H1 (cell line): ENCODE data around the gene MDFIC. TPM values are rescaled to one million over a fixed set of nuclear protein-coding genes. Genes with fewer than 3 reads are reported as not detected.

Experiments used
- CTCF ChIA-PET: fragments of 300-600 bp; sonication (Branson Sonifier 250); formaldehyde crosslinking; loops from one replicate; lab custom pipeline; 2021; ENCODE audit not compliant: partially characterized antibody; lab: Charles Lee
- POLR2A ChIA-PET: fragments of 300-600 bp; sonication (Branson Sonifier 250); formaldehyde crosslinking; loops from one replicate; lab custom pipeline; 2021; ENCODE audit warnings: inconsistent platforms; ENCODE audit not compliant: partially characterized antibody; lab: Charles Lee
- DNase-seq, 2 experiments: peaks; one replicate each; pipeline versions ENCODE4 v3.0.0 to v3.0.0-alpha.2; 2010 to 2022; ENCODE audit warnings: low spot score in 2 of 2, low read depth in 1 of 2, mixed read lengths in 1 of 2
- FAIRE-seq: peaks from 2 replicates; lab custom pipeline; 2011; peaks lifted over from hg19 to GRCh38; lab: Jason Lieb, UNC
- H2AFZ ChIP-seq: 2 replicates; pipeline ENCODE4 v1.8.1; 2012; ENCODE audit warnings: low read length, inconsistent platforms
- H2AK5ac ChIP-seq: 2 replicates; pipeline ENCODE4 v1.6.1; 2013; ENCODE audit warnings: low read depth, low read length
- H2BK120ac ChIP-seq: replicated peaks from 2 replicates; pipeline ENCODE3; 2013; ENCODE audit warnings: low read depth, low read length, inconsistent platforms
- H2BK12ac ChIP-seq: 2 replicates; pipeline ENCODE4 v1.6.1; 2013; ENCODE audit warnings: low read depth, low read length
- H2BK15ac ChIP-seq: 2 replicates; pipeline ENCODE4 v1.6.1; 2013; ENCODE audit warnings: low read length
- H2BK20ac ChIP-seq: 2 replicates; pipeline ENCODE4 v1.6.1; 2013; ENCODE audit warnings: low read length
- H2BK5ac ChIP-seq: 2 replicates; pipeline ENCODE4 v1.6.1; 2013; ENCODE audit warnings: low read depth, low read length
- H3K14ac ChIP-seq: 2 replicates; pipeline ENCODE4 v1.6.1; 2013; ENCODE audit warnings: inconsistent platforms; ENCODE audit not compliant: insufficient read length
- H3K18ac ChIP-seq: 2 replicates; pipeline ENCODE4 v1.6.1; 2013; ENCODE audit warnings: low read length; ENCODE audit errors: extremely low read depth
- H3K23ac ChIP-seq: 2 replicates; pipeline ENCODE4 v1.6.1; 2013; ENCODE audit warnings: inconsistent platforms; ENCODE audit not compliant: insufficient read length
- H3K23me2 ChIP-seq: 2 replicates; pipeline ENCODE4 v1.6.1; 2013; ENCODE audit warnings: low read depth, low read length
- H3K27ac ChIP-seq: 2 replicates; pipeline ENCODE4 v1.6.1; 2011; ENCODE audit warnings: low read depth, low read length, inconsistent platforms
- H3K27me3 ChIP-seq, 4 experiments: replicated peaks in 1 of 4; 1 replicate in 1 of 4; 2 replicates in 3 of 4; pipeline versions ENCODE4 v1.6.1 to v1.8.1; 2011 to 2013; ENCODE audit warnings: low read length in 3 of 4, mild to moderate bottlenecking in 3 of 4, inconsistent platforms in 2 of 4, mixed read lengths in 2 of 4, moderate library complexity in 1 of 4; ENCODE audit not compliant: control insufficient read depth in 3 of 4, insufficient read depth in 3 of 4; ENCODE audit errors: extremely low read depth in 1 of 4
- H3K36me3 ChIP-seq, 4 experiments: 2 replicates each; pipeline versions ENCODE4 v1.6.1 to v1.8.1; 2011 to 2013; ENCODE audit warnings: mild to moderate bottlenecking in 4 of 4, low read length in 3 of 4, moderate library complexity in 2 of 4, control low read depth in 1 of 4, inconsistent platforms in 1 of 4; ENCODE audit not compliant: insufficient read depth in 4 of 4, control insufficient read depth in 2 of 4
- H3K4ac ChIP-seq: replicated peaks from 2 replicates; pipeline ENCODE3; 2013; ENCODE audit warnings: low read length, low read depth, mixed read lengths, inconsistent platforms; ENCODE audit not compliant: insufficient read length
- H3K4me1 ChIP-seq, 4 experiments: replicated peaks in 1 of 4; 1 replicate in 1 of 4; 2 replicates in 3 of 4; pipeline versions ENCODE4 v1.6.1 to v1.8.1; 2011 to 2013; ENCODE audit warnings: low read length in 3 of 4, inconsistent platforms in 2 of 4, mixed read lengths in 1 of 4; ENCODE audit not compliant: insufficient read depth in 4 of 4, control insufficient read depth in 3 of 4
- H3K4me2 ChIP-seq, 2 experiments: 2 replicates each; pipeline versions ENCODE4 v1.6.1 to v1.8.1; 2011 to 2013; ENCODE audit warnings: low read depth in 2 of 2, low read length in 2 of 2, control low read depth in 1 of 2, inconsistent platforms in 1 of 2, mild to moderate bottlenecking in 1 of 2; ENCODE audit not compliant: insufficient read depth in 1 of 2
- H3K4me3 ChIP-seq, 4 experiments: fragments of 200-600, 300-600 bp in 1 of 4; sonication (generic), shearing (Covaris generic), sonication (Bioruptor Twin) in 1 of 4; 2 replicates each; pipeline versions ENCODE4 v1.5.1 to v1.8.1; 2011 to 2016; ENCODE audit warnings: low read length in 4 of 4, low read depth in 3 of 4, control low read depth in 2 of 4, inconsistent platforms in 2 of 4, mild to moderate bottlenecking in 2 of 4, mixed read lengths in 1 of 4, moderate library complexity in 1 of 4; ENCODE audit not compliant: insufficient read depth in 2 of 4; ENCODE audit errors: extremely low read depth in 1 of 4
- H3K56ac ChIP-seq: replicated peaks from 2 replicates; pipeline ENCODE3; 2013; ENCODE audit warnings: low read depth, mild to moderate bottlenecking, mixed read lengths, low read length, inconsistent platforms; ENCODE audit not compliant: insufficient read length
- H3K79me1 ChIP-seq: 2 replicates; pipeline ENCODE4 v1.6.1; 2013; ENCODE audit warnings: low read depth, low read length, control low read depth
- H3K79me2 ChIP-seq, 2 experiments: 2 replicates each; pipeline versions ENCODE4 v1.6.1 to v1.8.1; 2012 to 2013; ENCODE audit warnings: low read length in 2 of 2, mild to moderate bottlenecking in 2 of 2, inconsistent platforms in 1 of 2; ENCODE audit not compliant: insufficient read depth in 2 of 2, control insufficient read depth in 1 of 2
- H3K9ac ChIP-seq, 4 experiments: replicated peaks in 1 of 4; 1 replicate in 1 of 4; 2 replicates in 3 of 4; pipeline versions ENCODE4 v1.6.1 to v1.8.1; 2011 to 2013; ENCODE audit warnings: low read depth in 3 of 4, low read length in 3 of 4, control low read depth in 2 of 4, mild to moderate bottlenecking in 2 of 4, moderate library complexity in 2 of 4, inconsistent platforms in 1 of 4; ENCODE audit errors: extremely low read depth in 1 of 4
- H3K9me3 ChIP-seq, 2 experiments: 2 replicates each; pipeline versions ENCODE4 v1.6.1 to v1.8.1; 2012 to 2013; ENCODE audit warnings: mild to moderate bottlenecking in 2 of 2, moderate library complexity in 2 of 2, control low read depth in 1 of 2, inconsistent platforms in 1 of 2, low read depth in 1 of 2, low read length in 1 of 2, mixed read lengths in 1 of 2; ENCODE audit not compliant: insufficient read depth in 2 of 2
- H4K20me1 ChIP-seq, 2 experiments: replicated peaks in 1 of 2; 2 replicates each; pipeline versions ENCODE3 to v1.8.1; 2011 to 2013; ENCODE audit warnings: inconsistent platforms in 2 of 2, low read length in 2 of 2, mild to moderate bottlenecking in 1 of 2; ENCODE audit not compliant: insufficient read depth in 2 of 2, control insufficient read depth in 1 of 2
- H4K5ac ChIP-seq: 2 replicates; pipeline ENCODE4 v1.6.1; 2013; ENCODE audit warnings: low read length, low read depth, mixed read lengths, inconsistent platforms; ENCODE audit not compliant: insufficient read length
- H4K8ac ChIP-seq: 2 replicates; pipeline ENCODE4 v1.8.0; 2013; ENCODE audit warnings: mild to moderate bottlenecking, moderate library complexity, low read length, inconsistent platforms; ENCODE audit not compliant: insufficient read depth; ENCODE audit errors: extremely low read depth
- H4K91ac ChIP-seq: replicated peaks from 2 replicates; pipeline ENCODE3; 2013; ENCODE audit warnings: low read length, mixed read lengths, inconsistent platforms; ENCODE audit not compliant: insufficient read length
- EP300 ChIP-seq, 2 experiments: IDR thresholded peaks; 1 replicate in 1 of 2; 2 replicates in 1 of 2; pipeline ENCODE4 v1.6.1; 2011 to 2012; ENCODE audit warnings: low read depth in 2 of 2, low read length in 2 of 2, mild to moderate bottlenecking in 2 of 2, borderline replicate concordance in 1 of 2, inconsistent platforms in 1 of 2, moderate library complexity in 1 of 2
- POLR2A ChIP-seq, 2 experiments: IDR thresholded peaks; 1 replicate in 1 of 2; 2 replicates in 1 of 2; pipeline ENCODE4 v1.6.1; 2011; ENCODE audit warnings: low read depth in 2 of 2, low read length in 2 of 2, mild to moderate bottlenecking in 2 of 2; ENCODE audit errors: control extremely low read depth in 1 of 2
- POU5F1 ChIP-seq: IDR thresholded peaks from 2 replicates; pipeline ENCODE4 v1.6.1; 2011; ENCODE audit warnings: low read depth, mild to moderate bottlenecking, low read length, moderate library complexity
- WGBS, 2 experiments: shearing (Covaris generic) in 1 of 2; methylation state at CpG; one replicate each; pipeline versions ENCODE4 v1.1.6 to v1.1.7; 2013 to 2015; ENCODE audit warnings: low lambda C conversion rate in 2 of 2, mixed read lengths in 2 of 2, inconsistent platforms in 1 of 2, low coverage in 1 of 2, missing lambda C conversion rate in 1 of 2; ENCODE audit not compliant: insufficient replicate concordance in 2 of 2, insufficient coverage in 1 of 2, insufficient read length in 1 of 2; ENCODE audit errors: extremely low coverage in 1 of 2, missing lambda C conversion rate in 1 of 2; 5-methylcytosine and 5-hydroxymethylcytosine counted together
- polyA plus RNA-seq, 7 experiments: library from polyadenylated mRNA; depleted of rRNA in 3 of 7; stranded (reverse) in 5 of 7; unstranded in 2 of 7; fragments of >200 nt in 5 of 7; fragments of 200-250 nt in 2 of 7; gene quantifications; 1 replicate in 5 of 7; 2 replicates in 1 of 7; 4 replicates in 1 of 7; pipeline versions ENCODE4 v1.2.1 to v1.2.3, GENCODE V29; 2011 to 2013; ENCODE audit warnings: missing spikeins in 2 of 7, mixed read lengths in 2 of 7
- total RNA-seq: library from RNA; stranded (reverse); fragmentation: NEBNext Ultra II Directional; extraction: Animal tissue kit (Norgen Biotek cat#: 25700); gene quantifications from 2 replicates; pipeline ENCODE4 v1.2.1, GENCODE V29; 2021

MDFIC gene
- total and polyA plus RNA-seq, 2 of the 8 experiments (the other 6 are each of a cell fraction or from before 2014, with no cell fraction given): 2.3 to 11.4 TPM

- ChIA-PET CTCF (no interaction called here), POLR2A (no interaction called here)
- H3K56ac ChIP-seq: no peak overlapping the region
- no peak overlapping the region for H3K27ac ChIP-seq
- no peak overlapping the region for H2BK12ac ChIP-seq
- WGBS, 2 experiments: 91% methylated on average over 4 of the region's 4 CpGs; no CpG with 5 or more reads in 1 of the 2 experiments
- H3K79me1 ChIP-seq: no peaks in the 10 kb centered on the region
- H4K91ac ChIP-seq: no peak overlapping the region
- peaks cover 0 to 5% (median 3%) of the 10 kb centered on the region in 4 experiments; a peak in 4 of 7 replicates for H3K4me1 ChIP-seq
- H2BK15ac ChIP-seq: no peak overlapping the region
- H2BK20ac ChIP-seq: no peak overlapping the region
- no peaks in the 10 kb centered on the region for H3K9me3 ChIP-seq
- no peak overlapping the region for H2BK5ac ChIP-seq
- no peaks in the 10 kb centered on the region for H3K36me3 ChIP-seq
- no peaks in the 10 kb centered on the region for H4K20me1 ChIP-seq
- no peak overlapping the region for H3K4me3 ChIP-seq
- DNase-seq (no peak), FAIRE-seq (no peak)
- H3K27me3 ChIP-seq: no peaks in the 10 kb centered on the region
- H4K8ac ChIP-seq: no peak overlapping the region
- no peak overlapping the region for H3K9ac ChIP-seq
- no peak overlapping the region for H2AFZ ChIP-seq
- H4K5ac ChIP-seq: no peak overlapping the region
- no peak overlapping the region for H3K14ac ChIP-seq
- no peak overlapping the region for H3K4me2 ChIP-seq
- TF ChIP-seq POU5F1 (no peak), EP300 (IDR thresholded peaks at IDR 0.05; ENCODE audit: borderline replicate concordance in 1 of 2, low read depth in 2 of 2, low read length in 2 of 2) (no peak), POLR2A (IDR thresholded peaks at IDR 0.05; ENCODE audit: control extremely low read depth in 1 of 2, low read depth in 2 of 2, low read length in 2 of 2) (no peak)
- no peak overlapping the region for H3K23ac ChIP-seq
- no peak overlapping the region for H2AK5ac ChIP-seq
- H3K4ac ChIP-seq: no peak overlapping the region
- no peaks in the 10 kb centered on the region for H3K79me2 ChIP-seq
- no peak overlapping the region for H2BK120ac ChIP-seq
- no peak overlapping the region for H3K18ac ChIP-seq
- no peaks in the 10 kb centered on the region; the same call in 1 of the 2 replicates for H3K23me2 ChIP-seq
Measured at GRCh38 chr7:114969096-114969495, 47.2 kb downstream of the MDFIC start.
